Stimulated activated naive CD4-positive, alpha-beta T cell treated with Interleukin-2 at 50 U/mL for 16 hours (primary cell): ENCODE measurements around the gene MAP2K1.

ENCODE experiments used
- DNase-seq: peaks from one replicate; lab custom pipeline; 2025; lab: John Stamatoyannopoulos, UW

Gene MAP2K1

DNA sequence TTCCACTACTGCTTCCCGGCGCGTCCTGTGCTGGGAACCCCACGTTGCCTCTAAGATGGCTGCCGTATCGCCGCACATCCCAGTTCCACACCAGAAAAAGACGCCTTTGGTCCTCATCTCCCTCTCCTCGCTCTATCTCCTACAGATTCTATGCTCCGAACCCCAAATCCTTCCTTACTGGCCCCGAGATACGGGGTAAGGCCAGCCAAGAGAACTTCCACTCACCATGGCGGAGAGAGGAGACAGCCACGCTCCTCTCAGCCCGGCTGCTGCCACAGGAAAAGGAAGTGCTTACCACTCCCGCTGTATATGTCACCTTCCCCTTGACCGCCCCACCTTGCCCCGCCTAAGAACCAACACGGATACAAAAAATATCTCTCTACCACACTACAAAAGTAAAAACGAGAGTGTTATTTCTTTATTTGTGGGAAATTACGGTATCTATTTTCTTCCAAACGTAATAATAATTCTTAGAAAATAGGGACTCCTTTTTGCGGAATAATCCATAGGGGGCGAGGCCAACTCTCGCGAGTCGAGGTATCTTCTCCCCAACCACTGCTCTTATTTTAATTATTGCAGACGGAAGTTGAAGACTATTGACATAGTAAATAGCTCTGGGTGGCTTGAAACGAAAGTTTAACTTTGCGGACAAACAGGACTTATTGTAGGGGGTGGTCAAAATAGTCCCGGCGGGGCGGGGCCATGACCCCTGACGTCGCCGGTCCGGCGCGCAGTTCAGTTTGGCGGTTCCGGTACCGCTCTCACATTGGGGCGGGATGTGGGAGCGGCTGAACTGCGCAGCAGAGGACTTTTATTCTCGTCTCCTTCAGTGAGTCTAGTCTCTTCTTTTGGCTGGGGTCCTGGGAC, 118.1 kb downstream of the MAP2K1 start, which contains the start of the genes RPL4 and ZWILCH:
TSS of gene RPL4 (minus strand) at position 293 of the 867 bp plus-strand sequence. CDS start at position 228, 65 bp downstream.
TSS of gene ZWILCH (plus strand) at position 764 of the 867 bp plus-strand sequence. CDS start at position 777, 13 bp downstream.
- DNase-seq, result peak; percentile 79

DNA sequence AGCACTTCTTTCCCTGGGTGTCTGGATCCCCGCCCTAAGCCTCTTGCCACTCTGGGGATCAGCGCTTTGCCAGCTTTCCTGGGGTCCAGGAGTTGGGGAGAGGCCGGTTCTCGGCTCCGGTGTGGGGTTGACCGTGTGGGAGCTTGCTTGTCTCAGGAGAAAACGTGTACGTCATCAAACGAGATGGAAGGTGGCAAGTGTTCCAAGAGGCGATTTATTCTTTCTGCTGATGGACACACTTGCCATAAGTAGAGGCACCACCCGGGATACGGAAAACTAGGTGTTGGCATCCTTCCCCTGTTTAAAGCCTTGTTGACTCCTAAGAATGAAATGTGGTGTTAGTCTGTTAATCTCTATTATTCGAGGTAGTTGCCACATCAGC, 118.7 kb downstream of the MAP2K1 start:
- DNase-seq, result no peak

- DNase-seq, result no peak
Observed at GRCh38 chr15:66505818-66506217, 119.1 kb downstream of the MAP2K1 start.

DNA sequence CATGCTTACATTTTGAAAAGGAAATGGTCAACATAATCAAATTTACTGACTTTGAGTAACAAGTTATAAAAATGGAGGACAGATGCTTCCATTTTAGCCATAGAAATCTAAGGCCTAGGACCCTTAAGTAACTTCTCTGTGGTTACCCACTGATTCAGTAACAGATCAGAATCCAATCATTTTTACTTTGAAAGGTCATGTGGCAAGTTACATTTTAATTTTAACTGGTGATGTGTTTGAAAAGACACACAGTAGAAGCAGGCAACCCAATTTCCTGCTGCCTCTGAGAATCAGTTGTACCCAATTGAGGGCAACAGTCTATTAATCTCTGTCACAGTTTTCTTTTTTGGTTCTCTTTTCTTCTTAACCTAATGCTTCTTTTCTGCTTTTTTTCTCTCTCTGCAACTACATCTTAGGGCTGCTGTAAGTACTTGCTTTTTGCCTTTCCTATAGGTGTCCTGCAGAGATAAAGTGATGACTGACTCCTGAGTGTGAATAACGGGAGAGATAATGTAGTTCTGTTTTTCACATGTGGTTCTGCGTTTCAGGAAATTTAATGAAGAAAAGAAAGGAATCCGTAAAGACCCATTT, 121.7 kb downstream of the MAP2K1 start:
- no peak for DNase-seq

DNA sequence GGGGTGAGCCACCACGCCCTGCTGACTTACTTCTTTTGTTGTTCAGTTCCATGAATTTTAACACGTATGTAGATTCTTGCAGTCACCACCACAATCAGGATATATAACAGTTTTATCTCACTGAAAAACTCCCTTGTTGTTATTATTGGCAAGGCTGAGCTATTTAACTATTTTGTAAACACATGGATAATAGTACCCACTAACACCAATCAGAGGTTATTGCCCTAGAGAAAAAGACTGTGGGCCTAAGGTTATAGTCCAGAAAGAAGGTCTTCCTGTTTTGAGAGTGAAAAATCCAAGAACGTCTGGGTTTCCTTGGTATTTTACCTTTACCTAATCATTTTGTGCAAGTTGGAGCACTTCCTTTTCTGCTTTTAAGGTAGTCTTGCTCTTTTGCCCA, 127.9 kb downstream of the MAP2K1 start:
- no peak for DNase-seq

DNA sequence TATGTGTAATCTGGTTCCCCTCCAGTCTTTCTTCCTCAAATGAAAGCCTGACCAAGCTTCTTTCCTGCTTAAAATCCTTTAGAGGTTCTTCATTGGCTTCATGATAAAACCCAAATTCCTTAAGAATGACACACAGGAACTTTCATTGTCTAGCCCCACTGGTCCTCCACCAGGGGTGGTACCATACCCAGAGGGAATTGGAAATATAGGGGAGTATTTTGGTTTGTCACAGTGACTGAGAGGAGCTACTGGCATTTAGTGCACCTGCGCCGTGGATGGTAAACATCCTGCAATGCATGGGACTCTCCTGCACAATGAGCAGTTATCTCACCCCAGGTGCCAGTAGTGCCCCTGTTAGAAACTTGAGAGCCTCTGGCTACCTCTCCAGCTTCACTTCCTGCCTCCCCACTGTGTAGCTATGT, 129.2 kb downstream of the MAP2K1 start:
- no peak for DNase-seq

- no peak for DNase-seq
Observed at GRCh38 chr15:66523926-66524325, 137.2 kb downstream of the MAP2K1 start.

DNA sequence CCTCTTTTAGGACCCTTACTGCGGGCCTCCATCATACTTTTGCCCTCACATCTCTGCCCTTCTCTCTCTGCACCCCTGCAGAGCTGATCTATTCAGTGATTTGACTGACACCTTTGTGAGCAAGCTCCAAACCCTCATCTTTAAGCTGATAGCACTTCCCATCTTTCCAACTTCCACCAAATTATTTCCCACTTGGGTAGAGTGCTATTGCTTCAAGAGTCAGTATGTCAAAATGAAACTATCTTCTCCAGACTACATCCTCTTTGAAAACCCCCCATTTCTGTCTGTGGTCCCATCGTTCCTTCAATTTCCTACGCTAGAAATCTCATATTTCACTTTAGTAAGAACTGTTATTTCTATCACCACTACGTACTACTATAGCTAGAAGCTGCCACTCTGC, 138.1 kb downstream of the MAP2K1 start:
- DNase-seq, result no peak

GRCh38 chr15:66535056-66535455, 148.3 kb downstream of the MAP2K1 start:
- no peak for DNase-seq
